ENCODE measurements around the gene GAS2L2.

Gene GAS2L2

GRCh38 chr17:35796942-35797341 lies 43.9 kb upstream of the GAS2L2 start:
- peaks cover 16% of the 10 kb centered on the region for H3K27me3 ChIP-seq (replicated peaks)
- in situ Hi-C loops (cut with HindIII; ENCODE audit: low pct_ligation_motif_present, low sequenced_read_pairs), result no loop called here

GRCh38 chr17:35795871-35796265 lies 42.8 kb upstream of the GAS2L2 start:
- no peaks in the 10 kb centered on the region for H3K36me3 ChIP-seq (replicated peaks)
- H3K27ac ChIP-seq, result no peak overlapping the region
- peak overlapping the region; percentile 51 for H3K4me3 ChIP-seq (ENCODE audit: low read depth, low read length)
- TF ChIP-seq, protein P1, sequence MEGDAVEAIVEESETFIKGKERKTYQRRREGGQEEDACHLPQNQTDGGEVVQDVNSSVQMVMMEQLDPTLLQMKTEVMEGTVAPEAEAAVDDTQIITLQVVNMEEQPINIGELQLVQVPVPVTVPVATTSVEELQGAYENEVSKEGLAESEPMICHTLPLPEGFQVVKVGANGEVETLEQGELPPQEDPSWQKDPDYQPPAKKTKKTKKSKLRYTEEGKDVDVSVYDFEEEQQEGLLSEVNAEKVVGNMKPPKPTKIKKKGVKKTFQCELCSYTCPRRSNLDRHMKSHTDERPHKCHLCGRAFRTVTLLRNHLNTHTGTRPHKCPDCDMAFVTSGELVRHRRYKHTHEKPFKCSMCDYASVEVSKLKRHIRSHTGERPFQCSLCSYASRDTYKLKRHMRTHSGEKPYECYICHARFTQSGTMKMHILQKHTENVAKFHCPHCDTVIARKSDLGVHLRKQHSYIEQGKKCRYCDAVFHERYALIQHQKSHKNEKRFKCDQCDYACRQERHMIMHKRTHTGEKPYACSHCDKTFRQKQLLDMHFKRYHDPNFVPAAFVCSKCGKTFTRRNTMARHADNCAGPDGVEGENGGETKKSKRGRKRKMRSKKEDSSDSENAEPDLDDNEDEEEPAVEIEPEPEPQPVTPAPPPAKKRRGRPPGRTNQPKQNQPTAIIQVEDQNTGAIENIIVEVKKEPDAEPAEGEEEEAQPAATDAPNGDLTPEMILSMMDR (IDR thresholded peaks at IDR 0.05; ENCODE audit: low read depth, low read length, missing control alignments), result no peak
- H3K27me3 ChIP-seq (replicated peaks), result peaks cover 16% of the 10 kb centered on the region
- no peak for DNase-seq
- in situ Hi-C loops (cut with HindIII; ENCODE audit: low pct_ligation_motif_present, low sequenced_read_pairs), result no loop called here

More at GRCh38 chr17:35796942-35797341, 43.9 kb upstream of the GAS2L2 start:
- no peaks in the 10 kb centered on the region for H3K36me3 ChIP-seq (replicated peaks)
- H3K27ac ChIP-seq, result no peak overlapping the region
- TF ChIP-seq, protein P1 (IDR thresholded peaks at IDR 0.05; ENCODE audit: low read depth, low read length, missing control alignments), result no peak
- H3K4me3 ChIP-seq (ENCODE audit: low read depth, low read length), result no peak overlapping the region
- DNase-seq, result no peak

GRCh38 chr17:35795007-35795870 lies 42.2 kb upstream of the GAS2L2 start, which contains the start of gene MMP28:
TSS of gene MMP28 (minus strand) at chr17:35795641. CDS start at chr17:35795377, 264 bp downstream.
- peaks cover 16% of the 10 kb centered on the region for H3K27me3 ChIP-seq (replicated peaks)
- H3K27ac ChIP-seq, result no peak within 1 kb of the TSS

DNA sequence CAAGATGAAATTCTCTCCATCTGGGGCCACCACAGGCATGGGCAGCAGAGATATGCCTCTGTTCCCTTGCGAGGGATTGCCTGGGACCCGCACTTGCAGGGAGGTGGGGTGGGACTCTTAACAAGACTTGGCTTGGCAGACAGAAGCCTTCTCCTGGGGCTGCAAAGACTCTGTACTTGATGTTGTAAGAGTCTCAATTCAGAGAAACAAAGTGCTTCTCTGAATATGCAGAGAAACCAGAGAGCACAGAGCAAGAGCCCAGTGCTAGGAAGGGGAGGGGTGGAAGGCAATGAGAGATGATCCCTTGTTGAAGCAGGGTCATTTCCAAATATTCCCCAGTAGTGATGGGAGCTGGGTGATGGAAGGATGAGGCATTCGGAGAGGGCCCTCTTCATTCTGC lies 40.2 kb upstream of the GAS2L2 start:
- TF ChIP-seq, protein P1 (IDR thresholded peaks at IDR 0.05; ENCODE audit: low read depth, low read length, missing control alignments), result no peak
- peaks cover 16% of the 10 kb centered on the region for H3K27me3 ChIP-seq (replicated peaks)

More at GRCh38 chr17:35795007-35795870, 42.2 kb upstream of the GAS2L2 start, which contains the start of gene MMP28:
- TF ChIP-seq, protein P1 (IDR thresholded peaks at IDR 0.05; ENCODE audit: low read depth, low read length, missing control alignments), result no peak
- in situ Hi-C loops (cut with HindIII; ENCODE audit: low pct_ligation_motif_present, low sequenced_read_pairs), result no loop called here
- H3K4me3 ChIP-seq (ENCODE audit: low read depth, low read length), result peak within 1 kb of the TSS; percentile 51
- no peak for DNase-seq
- H3K36me3 ChIP-seq (replicated peaks), result no peaks in the 10 kb centered on the region

GRCh38 chr17:35791681-35792350 lies 38.8 kb upstream of the GAS2L2 start:
- Histone ChIP-seq H3K27ac (no peak overlapping the region), H3K4me3 (ENCODE audit: low read depth, low read length) (no peak overlapping the region)

More for the DNA sequence above, 40.2 kb upstream of the GAS2L2 start:
- no peak for DNase-seq
- Histone ChIP-seq H3K36me3 (replicated peaks) (no peaks in the 10 kb centered on the region), H3K4me3 (ENCODE audit: low read depth, low read length) (no peak overlapping the region), H3K27ac (no peak overlapping the region)
- in situ Hi-C loops (cut with HindIII; ENCODE audit: low pct_ligation_motif_present, low sequenced_read_pairs), result no loop called here

More at GRCh38 chr17:35791681-35792350, 38.8 kb upstream of the GAS2L2 start:
- Histone ChIP-seq H3K27me3 (replicated peaks) (peaks cover 15% of the 10 kb centered on the region), H3K36me3 (replicated peaks) (no peaks in the 10 kb centered on the region)
- no peak for DNase-seq
- TF ChIP-seq, protein P1 (IDR thresholded peaks at IDR 0.05; ENCODE audit: low read depth, low read length, missing control alignments), result no peak
- in situ Hi-C loops (cut with HindIII; ENCODE audit: low pct_ligation_motif_present, low sequenced_read_pairs), result no loop called here

Measured in brain microvascular endothelial cell (primary cell).